ENCODE data around the gene NTRK1.

DNA sequence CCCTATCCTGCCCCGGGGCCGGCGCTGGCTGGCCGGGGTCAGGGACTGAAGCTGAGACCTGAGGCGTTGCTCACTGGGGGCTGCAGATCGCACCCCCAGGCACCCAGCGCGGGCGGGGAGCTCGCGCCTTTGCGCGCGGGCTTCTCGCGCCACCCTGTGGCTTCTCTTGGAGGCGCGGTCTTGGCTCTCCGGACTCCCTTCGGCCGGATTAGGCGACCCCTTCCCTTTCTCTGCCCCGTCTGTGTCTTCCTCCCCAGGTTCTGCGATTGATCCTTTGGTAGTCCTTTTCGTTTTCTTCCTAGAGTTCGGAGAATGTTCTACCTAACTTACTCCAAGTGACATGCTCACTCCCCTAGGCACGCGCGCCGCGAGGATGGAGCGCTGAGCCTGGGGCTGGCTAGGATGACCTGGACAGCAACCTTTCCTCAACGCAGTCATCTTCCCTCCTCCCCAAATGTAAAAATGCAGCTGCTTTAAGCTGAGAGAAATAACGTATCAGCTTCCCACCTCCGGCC, 495 bp upstream of the NTRK1 start:
- no peak for TF ChIP-seq EZH2 (IDR thresholded peaks at IDR 0.05; ENCODE audit: insufficient read depth, poor library complexity, severe bottlenecking)
- no peak for TF ChIP-seq EZH2phosphoT487 (IDR thresholded peaks at IDR 0.05; ENCODE audit: insufficient read depth, low read depth)
